ENCODE results near the gene IDH2.

IDH2 gene

GRCh38 chr15:90062973-90063769 lies 39.1 kb downstream of the IDH2 start:
- DNase-seq = no peak

DNA sequence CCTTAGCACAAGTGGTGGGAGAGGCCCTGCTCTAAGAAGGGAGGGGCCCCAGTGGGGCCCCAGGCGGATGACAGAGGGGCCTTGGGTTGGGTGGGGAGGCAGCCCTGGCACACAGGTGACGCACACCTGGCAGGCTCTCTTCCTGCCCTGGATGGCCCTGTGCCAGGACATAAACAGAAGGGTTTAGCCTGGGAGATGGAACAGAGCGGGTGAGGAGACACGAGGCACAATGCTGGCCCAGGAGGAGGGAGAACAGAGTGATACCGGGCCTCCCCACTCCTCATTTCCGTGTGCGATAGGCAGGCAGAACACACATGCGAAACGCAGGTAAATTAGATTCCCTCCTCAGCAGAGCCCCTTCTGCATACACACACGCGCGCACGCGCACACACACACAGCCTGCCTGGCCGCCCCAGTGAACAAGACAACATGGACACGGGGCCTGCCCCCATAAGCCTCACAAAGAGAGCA lies 39.8 kb downstream of the IDH2 start:
- no peak for DNase-seq

DNA sequence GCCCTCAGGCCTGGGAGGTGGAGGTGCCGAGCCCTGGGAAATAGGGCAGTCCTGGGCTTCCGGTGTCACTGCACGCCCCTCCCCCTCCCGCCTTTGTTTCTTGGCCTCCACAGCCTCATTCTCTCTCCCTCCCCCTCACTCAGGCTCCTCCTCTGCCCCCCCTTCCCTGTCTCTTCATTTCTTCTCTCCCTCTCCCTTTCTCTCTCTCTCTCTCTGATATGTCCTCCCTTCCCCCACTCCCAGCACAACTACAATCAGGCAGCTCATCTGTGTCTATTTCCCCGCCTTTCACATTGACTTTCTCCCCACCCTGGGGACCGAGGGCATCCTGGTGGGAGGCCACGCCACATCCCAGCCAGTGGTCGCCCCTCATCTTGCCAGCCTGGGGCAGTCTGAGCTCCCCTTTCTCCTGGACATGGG lies 40.2 kb downstream of the IDH2 start:
- DNase-seq = no peak

- DNase-seq = no peak
These were observed 41.5 kb downstream of the IDH2 start for GRCh38 chr15:90060797-90061196.

DNA sequence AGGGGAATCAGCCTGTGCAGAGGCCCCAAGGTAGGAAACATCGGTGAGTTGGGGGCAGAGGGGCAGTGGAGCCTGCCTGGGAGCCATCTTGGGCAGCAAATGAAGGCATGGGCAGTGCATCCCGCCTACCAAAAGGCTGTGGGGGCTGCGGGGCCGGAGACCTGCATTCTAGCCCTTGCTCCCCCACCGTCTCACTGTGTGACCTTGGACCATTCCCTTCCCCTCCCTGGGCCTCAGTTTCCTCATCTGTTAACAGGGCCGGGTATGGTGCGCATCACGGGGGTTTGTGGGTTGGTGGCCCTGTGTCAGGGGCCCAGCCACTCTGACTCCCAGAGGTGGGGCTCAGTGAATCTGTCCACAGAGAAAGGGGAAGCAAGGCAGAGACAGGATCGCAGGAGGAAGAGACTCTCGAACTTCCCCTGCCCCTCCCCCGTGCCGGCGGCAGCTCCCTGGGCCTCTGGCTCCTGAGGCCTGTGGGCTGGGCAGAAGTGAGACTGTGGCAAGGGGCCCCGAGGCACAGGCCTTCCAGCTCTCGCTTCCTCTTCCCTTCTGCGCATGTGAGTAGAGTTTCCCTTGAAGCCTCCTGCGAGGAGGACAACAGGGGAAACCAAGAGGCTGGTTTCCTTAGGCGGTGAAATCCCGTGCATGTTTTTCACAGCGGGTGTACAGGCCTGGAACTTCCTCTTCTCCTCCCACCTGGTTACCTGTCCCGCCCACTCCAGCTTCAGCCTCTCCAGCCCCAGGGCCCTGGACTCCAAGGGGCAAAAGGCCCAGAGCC lies 42.9 kb downstream of the IDH2 start:
- DNase-seq = no peak

DNA sequence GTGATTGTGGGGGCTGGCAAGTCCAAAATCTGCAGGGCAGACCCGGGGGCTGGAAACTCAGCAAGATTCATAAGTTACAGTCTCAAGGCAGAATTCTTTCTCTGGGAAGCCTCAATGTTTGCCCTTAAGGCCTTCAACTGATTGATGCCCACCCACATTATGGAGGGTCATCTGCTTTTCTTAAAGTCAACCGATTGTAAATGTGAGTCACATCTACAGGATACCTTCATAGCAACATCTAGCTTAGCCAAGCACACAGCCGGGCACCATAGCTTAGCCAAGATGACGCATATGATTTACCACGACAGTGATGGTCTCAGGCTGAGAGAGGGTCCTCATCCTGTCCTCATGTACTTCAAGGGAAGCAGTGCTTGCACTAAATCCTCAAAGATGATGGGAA lies 43.5 kb downstream of the IDH2 start:
- no peak for DNase-seq

- no peak for DNase-seq
These were observed 44.0 kb downstream of the IDH2 start for GRCh38 chr15:90058308-90058707.

- DNase-seq = no peak
These were observed 45.7 kb downstream of the IDH2 start for GRCh38 chr15:90056529-90056928.

- no peak for DNase-seq
These were observed 47.1 kb downstream of the IDH2 start for GRCh38 chr15:90055182-90055581.

GRCh38 chr15:90054618-90055097 lies 47.6 kb downstream of the IDH2 start:
- DNase-seq = no peak

GRCh38 chr15:90053685-90054466 lies 48.4 kb downstream of the IDH2 start:
- DNase-seq = no peak

GRCh38 chr15:90051874-90052273 lies 50.4 kb downstream of the IDH2 start:
- no peak for DNase-seq

GRCh38 chr15:90049666-90050604 lies 52.3 kb downstream of the IDH2 start:
- no peak for DNase-seq

DNA sequence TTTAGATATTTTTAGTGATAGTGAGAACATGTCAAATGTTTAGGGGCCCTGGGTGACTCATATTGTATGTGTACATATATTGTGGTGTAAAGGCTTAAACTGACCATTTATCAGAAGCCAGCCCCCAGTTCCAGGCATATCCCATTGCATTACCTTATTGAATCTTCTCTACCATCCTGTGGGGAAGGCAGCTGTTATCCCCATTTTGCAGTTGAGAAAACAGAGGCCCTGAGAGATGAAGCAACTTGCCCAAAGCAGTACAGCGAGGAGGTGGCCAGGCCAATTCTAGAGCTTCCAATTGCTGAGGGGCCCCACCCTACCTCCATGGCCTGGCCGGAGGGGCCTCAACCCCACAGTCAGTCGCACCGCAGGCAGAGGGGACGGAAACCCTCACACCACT lies 53.2 kb downstream of the IDH2 start:
- DNase-seq = no peak

- no peak for DNase-seq
These were observed 54.2 kb downstream of the IDH2 start for GRCh38 chr15:90047956-90048575.

DNA sequence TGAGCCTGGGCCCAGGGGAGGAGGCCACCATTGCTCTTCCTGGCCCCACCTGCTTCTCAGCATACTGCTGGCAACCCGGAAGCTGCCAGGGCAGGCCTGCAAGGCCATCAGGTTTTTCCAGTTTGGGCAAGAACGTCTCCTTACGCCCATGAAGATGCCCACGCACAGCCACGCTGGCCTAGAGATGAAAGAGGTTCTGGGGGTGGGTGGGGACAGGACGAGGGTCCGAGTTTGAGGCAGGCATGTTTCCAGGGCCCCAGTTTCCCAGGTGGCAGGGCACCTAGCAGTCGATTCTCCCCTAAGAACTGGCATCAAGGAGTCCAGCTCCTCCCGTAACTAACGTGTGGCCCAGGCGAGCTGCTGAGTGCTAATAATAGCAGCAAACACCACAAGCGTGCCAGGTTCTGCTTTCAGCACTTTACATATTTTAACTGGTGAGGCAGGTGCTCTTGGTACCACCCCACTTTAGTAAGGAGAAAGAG lies 55.3 kb downstream of the IDH2 start:
- no peak for DNase-seq

- no peak for DNase-seq
These were observed 56.0 kb downstream of the IDH2 start for GRCh38 chr15:90046289-90046688.

DNA sequence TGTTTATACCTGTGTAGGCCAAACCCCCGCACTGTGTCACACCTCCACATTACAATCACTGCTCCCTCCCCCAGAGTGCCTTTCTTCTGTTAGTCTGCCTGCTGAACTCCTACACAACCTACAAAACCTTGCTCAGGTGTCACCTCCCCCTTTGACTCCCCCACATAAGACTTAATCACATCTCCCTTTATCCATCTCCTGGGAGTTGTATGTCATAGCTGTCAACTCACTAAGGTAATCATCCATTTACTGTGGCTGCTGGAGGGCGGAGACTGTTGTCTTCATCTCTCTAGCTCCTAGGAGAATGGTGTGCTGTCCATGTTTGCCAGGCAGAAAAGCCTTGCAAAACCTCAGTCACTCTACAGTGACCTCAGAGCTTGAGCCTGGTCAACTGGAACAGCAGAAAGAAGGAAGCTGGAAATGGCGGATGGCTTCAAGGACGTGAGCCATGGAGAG lies 57.3 kb downstream of the IDH2 start:
- DNase-seq = no peak

GRCh38 chr15:90044191-90044590 lies 58.1 kb downstream of the IDH2 start:
- DNase-seq = no peak

DNA sequence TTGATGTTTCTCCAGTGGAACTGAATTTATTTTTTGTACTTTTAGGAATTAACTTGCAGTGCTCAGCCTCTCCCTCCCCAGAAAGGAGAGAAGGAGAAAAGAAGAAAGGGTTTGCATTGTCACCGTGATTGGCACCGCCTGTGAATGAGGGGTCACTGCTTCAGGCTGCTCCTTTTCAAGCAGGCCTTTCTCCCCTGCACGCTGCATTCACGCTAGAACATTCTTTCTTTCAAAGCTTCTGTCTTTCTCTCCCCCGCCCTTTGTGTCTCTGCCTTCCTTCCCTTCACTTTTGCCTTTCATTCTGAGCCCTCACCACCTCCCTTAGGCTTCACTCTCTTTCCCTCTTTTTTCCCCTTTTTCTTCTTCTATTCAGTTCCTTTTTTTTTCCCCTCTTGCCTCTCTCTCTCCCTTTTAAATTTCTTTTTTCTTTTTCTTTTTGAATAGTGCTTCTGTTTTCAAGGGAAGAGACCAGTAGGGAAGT lies 58.7 kb downstream of the IDH2 start:
- no peak for DNase-seq
